OCI-LY3 (cell line): ENCODE results near the gene PDZD7.

ENCODE experiments used
- EZH2phosphoT487 ChIP-seq: fragments of 200-600 bp; shearing (Covaris generic); IDR thresholded peaks from 2 replicates; pipeline ENCODE4 v1.6.1; 2018; ENCODE audit warnings: antibody characterized with exemption, mixed run types, low read depth
- TF ChIP-seq, protein P1 (sequence below): fragments of 200-600, 300-600 bp; sonication (generic); IDR thresholded peaks from 2 replicates; pipeline ENCODE4 v1.5.1; 2014; ENCODE audit warnings: antibody characterized with exemption, low read length, low read depth

DNA sequence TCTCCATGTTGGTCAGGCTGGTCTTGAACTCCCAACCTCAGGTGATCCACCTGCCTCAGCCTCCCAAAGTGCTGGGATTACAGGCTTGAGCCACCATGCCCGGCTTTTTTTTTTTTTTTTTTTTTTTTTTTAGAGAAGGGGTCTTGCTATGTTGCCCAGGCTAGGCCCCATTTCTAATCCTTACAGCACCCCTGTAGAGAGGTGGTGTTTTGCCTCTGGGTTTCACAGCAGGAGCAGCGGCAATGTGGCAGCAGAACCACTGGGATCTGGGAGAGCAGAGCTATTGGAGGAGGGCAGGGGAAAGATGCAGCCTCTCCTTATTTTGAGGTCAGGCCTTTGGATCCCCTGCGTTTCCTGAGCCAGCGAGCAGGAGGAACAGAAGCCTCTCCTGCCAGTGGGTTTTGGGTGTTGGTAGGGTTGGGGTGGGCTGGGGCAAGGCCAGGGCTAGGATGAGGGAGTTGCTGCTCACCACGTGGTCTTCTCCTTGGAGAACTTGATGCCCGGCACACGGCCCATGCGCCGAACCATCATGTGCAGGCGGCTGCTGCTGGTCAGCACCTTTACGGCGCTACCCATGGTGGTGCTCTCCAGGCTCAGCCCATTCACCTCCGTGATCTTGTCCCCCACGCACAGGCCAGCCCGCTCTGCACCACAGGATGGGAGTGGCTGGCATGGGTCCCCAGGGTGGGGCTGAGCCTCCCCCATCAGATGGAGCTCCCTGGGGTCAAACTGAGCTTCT lies 7.8 kb downstream of the PDZD7 start:
- TF ChIP-seq, protein P1, sequence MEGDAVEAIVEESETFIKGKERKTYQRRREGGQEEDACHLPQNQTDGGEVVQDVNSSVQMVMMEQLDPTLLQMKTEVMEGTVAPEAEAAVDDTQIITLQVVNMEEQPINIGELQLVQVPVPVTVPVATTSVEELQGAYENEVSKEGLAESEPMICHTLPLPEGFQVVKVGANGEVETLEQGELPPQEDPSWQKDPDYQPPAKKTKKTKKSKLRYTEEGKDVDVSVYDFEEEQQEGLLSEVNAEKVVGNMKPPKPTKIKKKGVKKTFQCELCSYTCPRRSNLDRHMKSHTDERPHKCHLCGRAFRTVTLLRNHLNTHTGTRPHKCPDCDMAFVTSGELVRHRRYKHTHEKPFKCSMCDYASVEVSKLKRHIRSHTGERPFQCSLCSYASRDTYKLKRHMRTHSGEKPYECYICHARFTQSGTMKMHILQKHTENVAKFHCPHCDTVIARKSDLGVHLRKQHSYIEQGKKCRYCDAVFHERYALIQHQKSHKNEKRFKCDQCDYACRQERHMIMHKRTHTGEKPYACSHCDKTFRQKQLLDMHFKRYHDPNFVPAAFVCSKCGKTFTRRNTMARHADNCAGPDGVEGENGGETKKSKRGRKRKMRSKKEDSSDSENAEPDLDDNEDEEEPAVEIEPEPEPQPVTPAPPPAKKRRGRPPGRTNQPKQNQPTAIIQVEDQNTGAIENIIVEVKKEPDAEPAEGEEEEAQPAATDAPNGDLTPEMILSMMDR, result no peak
- no peak for TF ChIP-seq EZH2phosphoT487
